Activated effector memory CD4-positive, alpha-beta T cell treated with Interleukin-2 at 50 U/mL for 16 hours (primary cell): ENCODE measurements around the gene LRRC32.

Experiments used
- DNase-seq: peaks from one replicate; pipeline ENCODE4 v3.0.0-alpha.2; 2020

The LRRC32 gene

DNA sequence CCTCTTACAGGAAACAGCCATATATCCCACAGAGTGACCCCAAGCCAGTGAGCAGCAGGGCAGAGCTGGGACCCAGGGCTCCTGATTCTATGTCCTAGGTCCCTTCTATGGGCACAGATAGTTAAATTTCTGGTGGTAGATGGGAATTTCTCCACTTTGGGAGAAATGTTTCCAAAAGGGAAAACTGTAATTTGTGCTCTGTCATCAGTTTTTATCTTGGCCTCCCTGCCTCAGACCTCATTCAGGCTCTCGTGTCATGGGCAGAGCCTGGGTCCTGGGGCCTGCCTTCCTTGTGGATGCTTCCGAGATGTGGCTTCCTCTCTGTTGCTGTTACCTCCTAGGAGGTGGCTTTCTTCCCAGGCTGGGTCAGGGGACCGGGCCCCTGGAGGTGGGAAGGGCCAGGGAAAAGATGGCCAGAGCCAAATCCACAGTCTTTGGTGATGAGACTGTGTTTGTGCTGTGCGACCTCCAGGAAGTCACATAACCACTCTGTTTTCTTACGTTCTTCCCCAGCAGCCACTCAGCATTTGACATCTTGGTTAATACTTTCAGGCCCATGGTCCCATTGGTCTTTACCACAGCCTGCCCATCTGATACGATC is 8.6 kb downstream of the LRRC32 start:
- DNase-seq = no peak

DNA sequence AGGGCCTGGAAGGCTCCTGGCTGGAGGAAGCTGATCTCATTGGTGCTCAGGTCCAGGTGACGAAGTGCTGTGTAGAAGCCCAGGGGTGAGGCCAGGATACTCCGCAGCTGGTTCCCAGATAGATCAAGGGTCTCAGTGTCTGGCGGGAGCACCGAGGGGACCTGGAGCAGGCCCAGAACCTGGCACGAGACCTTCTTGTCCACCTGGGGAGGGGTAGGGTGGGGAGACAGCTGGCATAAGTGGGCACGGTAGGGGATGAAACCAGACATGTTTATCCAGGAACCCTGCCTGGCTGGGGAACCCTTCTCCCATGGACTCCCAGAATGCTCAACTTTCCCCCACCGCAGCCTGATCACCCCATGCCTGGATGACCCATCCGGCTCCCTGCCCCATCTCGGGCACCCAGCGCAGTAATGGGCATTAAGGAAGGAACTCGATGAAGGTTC is 9.2 kb downstream of the LRRC32 start:
- no peak for DNase-seq

DNA sequence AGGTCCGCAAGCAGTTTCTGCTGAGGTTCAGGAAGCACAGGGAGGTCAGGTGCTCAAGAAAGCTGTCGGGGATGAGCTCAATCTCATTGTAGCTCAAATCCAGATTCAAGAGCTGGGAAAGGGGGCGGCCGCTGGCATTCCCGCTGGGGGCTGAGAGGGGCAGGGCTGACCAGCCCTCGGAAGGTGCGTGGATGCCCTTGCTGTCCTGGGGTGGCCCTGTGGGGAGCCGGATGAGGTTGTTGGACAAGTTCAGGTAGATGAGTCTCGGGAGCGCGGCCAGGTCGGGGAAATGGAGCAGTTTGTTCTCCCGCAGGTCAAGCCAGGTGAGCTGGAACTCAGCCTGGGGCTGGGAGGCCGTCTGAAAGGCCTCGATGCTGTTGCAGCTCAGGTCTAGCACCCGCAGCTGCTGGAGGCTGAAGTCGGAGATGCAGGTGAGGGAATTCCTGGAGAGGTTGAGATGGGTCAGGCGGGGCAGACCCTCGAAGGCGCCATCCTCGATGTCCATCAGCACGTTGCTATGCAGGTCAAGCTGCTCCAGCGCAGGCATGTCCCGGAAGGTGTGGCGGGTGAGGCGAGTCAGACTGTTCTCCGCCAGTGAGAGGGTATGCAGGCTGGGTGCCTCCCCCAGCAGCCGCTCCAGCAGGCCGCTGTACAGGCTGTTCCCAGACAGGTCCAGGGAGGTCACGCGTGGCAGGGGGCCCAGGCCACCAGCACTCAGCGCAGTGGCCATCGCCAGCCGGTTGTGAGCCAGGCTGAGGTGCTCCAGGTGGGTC is 9.8 kb downstream of the LRRC32 start:
- DNase-seq = no peak

DNA sequence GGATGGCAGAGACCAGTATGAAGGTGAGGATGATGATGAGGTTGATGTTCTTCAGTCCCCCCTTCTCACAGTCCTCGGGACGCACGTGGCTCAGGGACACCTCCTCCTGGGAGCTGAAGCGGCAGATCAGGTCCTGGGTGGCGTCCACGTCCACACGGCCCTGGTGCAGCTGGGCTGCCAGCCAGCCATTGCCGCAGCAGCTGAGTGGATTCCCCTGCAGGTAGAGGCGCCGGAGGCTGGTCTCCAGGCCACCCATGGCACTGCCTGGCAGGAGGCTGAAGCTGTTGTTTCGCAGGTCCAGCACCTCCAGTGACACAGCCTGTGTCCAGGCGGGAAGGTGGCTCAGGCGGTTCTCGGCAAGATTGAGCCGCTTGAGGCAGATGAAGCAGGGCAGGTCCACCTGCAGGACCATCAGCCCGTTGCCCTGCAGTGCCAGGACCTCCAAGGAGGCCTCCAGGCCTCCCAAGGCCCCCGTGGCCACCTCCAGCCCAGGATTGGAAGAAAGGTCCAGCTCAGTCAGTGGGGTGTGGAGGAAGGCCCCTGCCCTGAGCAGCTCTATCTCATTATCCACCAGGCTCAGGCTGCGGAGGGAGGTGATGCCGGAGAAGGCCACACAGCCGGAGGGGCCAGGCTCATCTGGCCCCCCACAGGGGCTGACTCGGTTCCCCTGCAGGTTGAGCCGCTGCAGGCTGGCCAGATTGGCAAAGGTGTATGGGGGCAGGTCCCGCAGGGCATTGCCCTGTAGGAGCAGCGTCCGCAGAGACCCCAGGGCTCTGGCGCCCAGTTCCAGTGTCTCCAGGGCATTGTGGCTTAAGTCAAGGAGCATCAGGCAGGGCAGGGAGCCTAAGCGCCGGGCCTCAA is 10.6 kb downstream of the LRRC32 start:
- DNase-seq = no peak

DNA sequence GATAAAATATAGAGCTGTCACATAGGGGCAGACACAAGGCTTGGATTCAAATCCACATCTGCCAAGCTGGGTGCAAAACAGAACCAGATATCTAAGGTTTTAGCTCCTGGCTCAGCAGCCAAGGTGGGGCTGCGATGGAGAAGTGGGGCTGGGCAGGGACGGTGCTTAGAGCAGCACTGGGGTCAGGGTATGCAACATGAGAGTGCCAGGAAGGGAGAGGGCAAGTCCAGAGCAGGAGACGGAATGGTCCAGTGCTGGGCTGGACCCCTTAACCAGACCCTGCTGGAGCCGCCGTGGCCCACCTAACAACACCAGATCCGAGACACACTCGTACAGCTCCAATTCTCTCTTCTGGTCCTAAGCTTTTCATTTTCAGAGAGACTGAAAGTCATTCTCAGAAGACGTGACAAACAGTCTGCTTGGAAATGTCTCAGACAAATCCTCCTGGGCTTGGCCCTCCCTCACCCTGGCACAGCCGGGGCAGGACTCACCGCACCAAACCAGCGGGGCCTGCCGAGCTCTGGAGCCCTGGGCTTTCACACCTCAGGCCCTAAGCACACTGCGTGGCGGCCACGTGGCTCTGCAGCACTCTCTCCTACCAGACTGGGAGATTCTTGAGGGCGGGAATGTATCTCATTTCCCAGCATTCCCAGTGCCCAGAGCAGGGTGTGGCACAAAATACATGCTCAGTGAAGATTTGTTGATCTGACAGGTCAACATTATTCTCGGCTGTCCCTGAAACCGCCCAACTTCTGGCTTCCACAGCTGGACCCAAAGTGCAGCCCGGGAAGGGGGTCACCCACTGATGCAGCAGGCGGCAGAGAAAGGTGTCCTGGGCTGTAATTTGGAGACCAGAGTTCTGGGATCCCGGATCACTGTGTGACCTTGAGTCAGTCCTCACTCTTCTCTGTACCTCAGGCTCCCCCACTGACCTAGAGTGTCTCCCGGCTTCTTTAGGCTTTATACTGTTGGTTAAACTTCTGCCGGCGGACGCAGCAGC is 11.6 kb downstream of the LRRC32 start:
- DNase-seq = no peak

DNA sequence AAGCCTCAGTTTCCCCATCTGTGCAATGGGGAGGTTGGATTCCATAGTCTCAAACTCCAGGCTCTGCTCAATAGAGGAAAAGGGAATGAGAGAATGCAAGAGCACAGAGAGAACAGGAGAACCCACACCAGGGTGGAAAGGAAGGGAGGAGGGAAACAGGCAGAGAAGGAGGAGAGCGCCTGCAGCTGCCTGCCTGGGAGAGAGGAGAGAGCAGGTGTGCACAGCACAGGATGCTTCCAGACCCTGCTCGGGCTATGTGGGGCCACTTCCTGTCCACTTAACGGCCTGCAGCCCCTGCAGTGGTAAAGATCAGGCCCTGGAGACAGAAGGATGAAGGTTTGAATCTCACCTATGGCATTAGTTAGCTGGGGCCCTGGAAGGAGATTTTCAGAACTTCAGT is 12.3 kb downstream of the LRRC32 start:
- no peak for DNase-seq

DNA sequence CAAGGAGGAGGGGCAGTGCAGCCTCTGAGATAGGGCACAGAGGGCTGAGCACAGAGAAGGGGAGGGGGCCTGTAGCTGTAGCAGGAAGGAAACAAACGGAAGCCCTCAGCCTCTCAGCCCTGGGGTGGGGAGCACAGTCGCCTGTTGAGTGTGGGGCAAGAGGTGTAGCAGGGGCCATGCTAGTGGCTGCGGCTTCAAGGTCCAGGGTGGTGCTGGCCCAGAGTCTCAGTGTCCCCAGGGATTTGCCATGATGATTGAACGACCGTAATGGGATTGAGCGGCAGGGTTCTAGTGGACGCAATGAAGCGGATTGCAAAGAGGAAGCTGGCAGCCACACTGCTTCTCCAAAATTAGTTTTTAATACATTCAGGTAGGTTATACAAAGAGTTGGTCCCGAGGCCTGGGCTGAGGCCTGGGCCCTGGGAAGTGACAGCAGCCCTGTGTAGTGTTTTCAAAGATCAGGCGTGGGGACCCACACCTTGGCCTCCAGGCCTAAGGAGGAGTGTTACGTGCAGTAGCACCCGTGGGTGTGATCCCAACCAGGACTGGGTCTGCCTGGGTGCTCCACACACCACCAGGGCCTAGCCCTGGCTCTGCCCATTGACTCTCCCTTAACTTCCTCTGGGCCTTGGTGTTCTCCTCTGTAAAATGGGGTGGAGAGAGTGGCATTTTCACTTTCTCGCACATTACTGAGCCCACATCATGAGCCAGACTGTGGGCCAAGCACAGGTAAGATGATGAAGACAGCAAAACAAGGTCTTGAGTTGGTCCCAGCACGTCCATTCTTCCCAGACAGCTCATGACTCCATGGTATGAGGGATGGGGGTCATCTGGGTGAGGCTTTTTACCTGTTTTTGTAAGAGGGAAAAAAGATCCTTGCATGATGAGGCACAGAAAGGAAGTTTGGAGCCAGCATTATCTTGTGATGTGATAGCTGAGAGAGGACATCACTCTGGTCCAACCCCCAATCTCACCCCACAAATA is 13.1 kb downstream of the LRRC32 start:
- DNase-seq = no peak

DNA sequence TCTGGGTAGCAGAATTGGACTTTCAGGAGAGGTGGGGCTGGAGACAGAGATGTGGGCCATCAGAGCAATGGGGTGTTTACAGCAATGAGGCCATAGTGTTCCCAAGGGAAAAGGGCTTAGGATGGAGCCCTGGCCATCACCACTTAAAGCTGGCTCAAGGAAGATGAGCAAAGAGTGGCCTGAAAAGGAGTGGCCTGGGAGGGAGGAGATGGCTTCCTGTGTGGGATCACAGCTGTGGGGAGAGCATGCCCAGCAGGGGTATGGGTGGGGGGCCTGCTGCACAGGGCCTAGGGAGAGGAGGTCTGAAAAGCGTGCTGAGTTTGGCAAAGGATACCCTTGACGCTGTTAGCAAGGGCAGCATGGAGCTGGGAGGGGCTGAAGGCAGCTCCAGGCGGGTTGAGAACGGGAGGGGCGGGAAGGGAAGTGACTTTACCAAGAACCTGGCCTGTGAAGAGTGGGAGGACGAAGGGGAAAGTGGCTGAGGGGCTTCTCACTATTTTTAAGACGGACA is 13.9 kb downstream of the LRRC32 start:
- DNase-seq = no peak

DNA sequence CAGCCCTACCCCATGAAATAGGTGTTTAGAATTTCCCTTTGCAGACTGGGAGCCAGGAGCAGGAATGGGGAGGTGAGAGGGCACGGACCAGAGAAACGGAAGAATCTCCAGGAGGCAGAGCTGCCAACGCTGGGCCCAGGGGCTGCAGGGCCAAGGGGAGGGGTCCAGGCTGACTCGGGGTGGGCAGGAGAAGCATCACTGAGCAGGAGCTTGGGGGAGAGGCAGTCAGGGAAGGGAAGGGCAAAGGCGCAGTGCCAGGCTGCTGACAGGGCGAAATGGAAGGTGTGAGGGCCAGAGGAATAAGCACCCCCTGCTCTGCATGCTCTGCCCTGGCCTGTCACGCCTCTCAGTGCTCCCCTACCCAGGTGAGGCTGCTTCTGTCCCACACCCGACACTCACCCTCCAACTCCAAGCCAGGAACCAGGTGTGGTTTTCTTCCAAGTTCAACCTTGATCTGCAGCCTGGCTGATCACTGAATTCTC is 14.5 kb downstream of the LRRC32 start:
- DNase-seq = no peak

DNA sequence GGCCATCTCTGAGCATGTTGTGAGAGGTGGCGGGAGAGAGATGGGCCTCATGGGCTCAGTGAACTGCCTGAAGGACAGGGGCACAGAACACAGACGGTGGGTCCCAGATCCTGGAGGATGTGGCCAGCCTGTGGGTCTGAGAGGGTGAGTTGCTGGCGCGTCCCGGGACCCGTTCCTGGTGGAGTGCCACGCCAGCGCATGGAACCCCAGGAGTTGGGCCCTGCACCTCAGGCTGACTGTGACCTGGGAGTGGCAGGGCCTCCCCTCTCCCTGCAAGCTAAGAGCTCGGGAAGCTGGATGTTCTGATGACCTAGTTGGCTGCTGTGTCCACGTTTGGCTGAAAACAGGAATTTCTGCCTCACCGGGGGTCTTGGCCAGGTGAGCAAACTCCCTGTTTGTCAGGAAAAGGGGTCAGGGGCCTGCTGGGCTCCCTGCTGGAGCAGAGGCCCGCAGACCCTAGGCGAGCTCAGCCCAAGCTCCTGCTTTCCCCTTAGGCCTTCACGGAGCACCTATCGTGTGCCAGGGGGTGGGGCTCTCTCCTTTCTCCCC is 15.0 kb downstream of the LRRC32 start:
- no peak for DNase-seq

DNA sequence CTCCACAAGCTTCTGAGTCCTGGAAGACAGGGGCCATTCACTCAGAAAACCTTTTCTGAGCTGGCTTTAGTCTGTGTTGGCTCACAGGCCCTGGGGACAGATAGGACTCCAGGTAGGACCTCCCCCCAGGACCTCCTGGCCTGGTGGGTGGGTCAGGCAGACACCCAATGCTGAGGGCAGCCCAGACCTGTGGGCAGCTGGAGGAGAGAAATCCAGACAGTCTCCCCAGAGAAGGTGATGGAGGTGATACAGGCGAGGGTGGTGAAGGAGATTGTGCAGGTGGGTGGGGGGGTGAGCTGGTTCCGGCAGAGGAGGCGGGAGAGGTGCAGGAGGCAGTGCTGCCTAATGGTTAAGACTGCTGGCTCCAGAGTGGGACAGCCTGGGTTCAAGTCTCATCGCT is 15.6 kb downstream of the LRRC32 start:
- no peak for DNase-seq

DNA sequence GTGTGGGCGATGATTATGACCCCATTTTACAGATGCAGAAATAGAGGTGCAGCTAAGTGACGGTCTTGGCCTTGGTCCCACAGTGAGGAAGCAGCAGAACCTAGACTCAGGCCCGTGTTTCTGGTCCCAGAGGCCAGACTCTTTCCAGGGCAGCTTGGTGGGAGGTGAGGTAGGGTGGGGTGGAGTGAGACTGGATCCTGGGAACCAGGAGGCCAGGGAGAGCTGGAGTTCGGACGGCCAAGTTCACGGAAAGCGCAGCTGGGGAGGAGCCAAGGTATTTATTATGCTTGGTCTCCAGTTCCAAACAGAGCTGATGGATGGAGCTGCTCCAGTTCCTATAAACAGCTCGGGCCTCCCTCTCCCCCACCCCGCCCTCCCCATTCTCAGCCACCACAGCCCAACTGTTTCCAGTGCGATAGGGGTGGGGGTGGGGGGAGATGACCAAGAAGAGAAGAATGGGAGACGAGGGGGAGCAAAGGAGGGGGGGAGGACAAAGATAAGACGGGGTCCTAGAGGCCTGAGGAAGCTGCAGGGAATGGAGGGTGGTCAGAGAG is 16.2 kb downstream of the LRRC32 start:
- no peak for DNase-seq

DNA sequence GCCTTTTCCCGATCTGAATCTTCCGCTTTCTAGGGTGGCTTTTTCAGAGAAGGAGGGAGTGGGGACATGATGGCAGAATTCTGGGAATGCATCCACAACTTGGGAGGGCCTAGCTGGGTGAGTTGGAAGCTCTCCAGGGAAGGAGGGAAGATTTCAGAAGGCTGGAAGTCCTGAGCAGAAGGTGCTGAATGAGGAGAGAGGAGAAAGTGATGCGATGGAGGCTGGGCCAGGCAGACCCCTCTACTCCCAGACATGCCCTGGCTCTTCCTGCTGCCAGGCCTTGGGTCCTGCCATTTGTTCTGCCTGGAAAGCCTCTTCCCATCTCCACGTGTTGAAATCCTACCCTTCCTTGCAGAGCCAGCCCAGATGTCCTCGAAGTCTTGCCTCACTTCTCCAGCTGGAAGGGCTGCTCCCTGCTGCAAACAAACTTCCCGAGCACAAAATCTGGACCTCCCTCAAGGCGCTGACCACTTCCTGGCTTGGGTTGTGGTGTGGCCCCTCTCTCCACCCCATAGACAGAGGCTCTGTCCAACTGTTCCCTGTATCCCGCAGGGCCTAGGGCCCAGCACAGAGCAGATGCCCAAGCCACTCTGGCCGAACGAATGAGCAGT is 16.8 kb downstream of the LRRC32 start:
- no peak for DNase-seq

DNA sequence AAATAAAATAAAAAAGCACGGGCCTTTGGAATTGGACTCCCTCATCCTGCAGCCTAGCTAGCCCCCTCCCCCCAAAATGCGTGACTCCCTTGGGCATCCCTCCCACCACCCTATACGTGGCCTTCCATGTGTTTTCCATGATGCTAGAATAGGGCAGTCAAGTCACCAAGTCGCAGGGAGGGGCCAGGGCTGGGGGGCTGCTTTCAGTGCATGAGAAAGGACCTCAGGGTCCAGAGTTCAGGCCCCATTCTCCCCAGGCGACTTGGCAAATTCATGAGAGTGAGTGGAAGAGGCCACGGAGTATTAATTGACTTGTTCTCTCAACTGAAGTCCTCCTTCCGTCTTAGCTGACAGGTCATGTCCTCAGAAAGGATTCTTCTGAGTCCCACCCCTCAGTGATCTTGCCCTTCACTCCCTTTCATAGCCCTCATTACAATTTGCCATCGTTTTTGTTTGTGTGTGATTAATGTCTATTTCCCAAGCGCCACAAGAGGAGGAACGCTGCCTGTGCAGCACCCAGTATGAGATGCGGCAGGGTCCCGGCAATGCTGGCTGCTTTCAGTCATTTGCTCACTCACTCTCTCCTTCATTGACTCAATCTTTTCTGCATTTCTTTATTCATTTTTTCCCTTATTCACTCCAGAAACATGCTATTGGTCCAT is 17.4 kb downstream of the LRRC32 start:
- no peak for DNase-seq

DNA sequence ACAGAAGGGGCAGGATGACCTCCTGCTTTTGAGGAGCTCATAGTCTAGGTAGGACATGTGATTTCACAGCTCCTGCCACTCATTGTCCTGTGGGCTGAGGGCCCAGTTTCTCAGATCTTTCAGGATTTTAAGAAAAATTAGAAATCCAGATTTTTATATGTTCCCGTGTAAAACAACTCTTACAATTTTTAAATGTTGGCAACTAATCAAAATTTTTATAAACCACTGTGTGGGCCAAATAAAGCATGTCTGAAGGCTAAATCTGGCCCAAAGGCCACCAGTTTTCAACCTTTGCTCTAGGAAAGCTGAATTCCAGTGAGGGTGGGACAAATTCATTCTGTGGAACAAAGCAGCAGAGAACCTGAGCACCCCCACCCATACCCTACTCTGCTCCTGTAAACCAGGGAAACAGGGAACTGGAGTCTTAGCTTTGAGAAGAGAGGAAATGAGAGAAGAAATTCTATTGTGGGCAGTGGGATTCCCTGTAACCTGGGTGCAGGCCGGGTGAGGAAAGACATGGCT is 20.6 kb downstream of the LRRC32 start:
- DNase-seq = no peak

DNA sequence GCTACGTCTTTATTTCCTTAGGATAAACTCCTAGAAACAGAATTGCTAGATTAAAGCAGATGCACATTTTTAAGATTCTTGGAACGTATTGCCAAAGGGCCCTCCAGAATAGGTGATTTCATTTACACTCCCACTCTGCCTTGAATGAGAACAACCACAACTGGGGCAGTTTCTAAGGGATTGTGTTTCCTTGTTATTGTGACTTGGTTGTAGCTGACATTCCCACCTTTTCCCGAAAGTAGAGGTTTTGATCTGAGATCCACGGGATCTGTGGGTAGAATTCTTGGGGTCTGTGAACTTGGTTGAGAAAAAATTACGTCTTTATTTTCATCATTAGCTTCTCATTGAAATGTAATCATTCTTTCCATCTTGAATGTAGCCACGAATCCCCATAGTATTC is 21.5 kb downstream of the LRRC32 start:
- no peak for DNase-seq

DNA sequence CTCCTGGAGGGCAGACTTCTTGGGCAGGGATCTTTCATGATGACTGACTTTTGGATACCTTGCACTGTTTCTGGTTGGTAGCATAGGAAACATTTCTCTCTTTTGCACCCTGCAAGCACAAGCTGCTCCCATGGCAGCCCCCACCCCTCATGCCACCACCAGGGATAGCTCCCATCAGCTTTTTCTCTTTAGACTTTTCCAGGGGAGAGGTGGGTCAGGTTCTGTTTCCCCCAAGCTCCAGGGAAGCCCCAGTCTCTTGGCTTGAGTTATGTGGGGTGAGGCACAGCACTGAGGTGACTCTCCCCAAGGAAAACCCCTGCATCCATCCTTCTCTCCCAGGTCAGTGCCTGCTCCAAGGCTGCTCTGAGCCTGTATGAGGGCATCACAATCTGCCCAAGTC is 22.5 kb downstream of the LRRC32 start:
- DNase-seq = no peak

DNA sequence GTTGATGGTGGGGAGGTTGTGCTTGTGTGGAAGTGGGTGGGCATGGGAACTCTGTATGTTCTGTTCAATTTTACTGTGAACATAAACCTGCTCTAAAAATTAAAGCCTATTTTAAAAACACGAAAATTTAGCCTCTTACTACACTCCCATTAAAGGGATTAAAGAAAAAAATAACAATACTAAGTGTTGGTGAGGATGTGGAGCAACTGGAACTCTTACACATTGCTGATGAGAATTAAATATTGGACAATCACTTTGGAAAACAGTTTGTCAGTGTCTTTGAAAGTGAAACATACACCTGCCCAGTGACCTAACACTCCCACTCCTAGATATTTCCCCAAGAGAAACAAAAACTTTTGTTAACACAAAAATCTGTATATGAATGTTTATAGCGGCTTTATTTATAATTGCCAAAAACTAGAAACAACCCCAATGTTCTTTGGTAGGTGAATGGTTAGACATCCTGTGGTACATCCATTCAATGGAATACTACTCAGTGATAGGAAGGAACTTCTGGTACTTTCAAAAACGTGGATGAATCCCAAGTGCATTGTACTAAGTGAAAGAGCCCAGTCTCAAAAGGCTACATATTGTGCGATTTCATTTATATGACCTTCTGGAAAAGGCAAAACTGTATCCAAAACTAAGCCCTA is 23.5 kb downstream of the LRRC32 start:
- DNase-seq = no peak
